ENCODE results near the gene DMRT2. TPM values are rescaled to one million over a fixed set of nuclear protein-coding genes. Genes with fewer than 3 reads are reported as not detected.

The DMRT2 gene
- total RNA-seq, 1 experiment from 2014 or later: not detected

DNA sequence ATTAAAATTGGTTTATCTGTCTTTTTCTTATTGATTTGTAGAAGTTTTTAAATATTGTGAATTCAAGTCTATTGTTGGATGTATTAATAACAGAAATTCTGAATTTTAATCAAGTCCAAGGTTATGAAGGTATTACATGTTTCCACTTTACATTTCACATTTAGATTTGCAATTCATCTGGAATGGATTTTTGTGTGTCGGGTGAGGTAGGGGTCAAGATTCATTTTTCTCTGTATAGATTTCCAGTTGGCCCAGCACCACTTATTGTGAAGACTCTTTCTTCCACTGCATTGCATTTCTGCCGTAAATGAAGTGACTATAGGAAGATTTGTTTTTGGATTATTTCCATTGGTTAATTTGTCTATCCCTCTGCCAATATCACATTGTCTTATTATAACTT lies 35.5 kb upstream of the DMRT2 start:
- intact Hi-C loops (cut with micrococcal nuclease; ENCODE audit: unreplicated experiment): loop anchor here (10.0 kb wide), 1 partner anchor 590 kb away; no protein-coding TSS in a partner anchor
- H3K9me3 ChIP-seq (ENCODE audit: insufficient read depth, low read depth): no peaks in the 10 kb centered on the region
- DNase-seq: no peak
- H3K4me1 ChIP-seq (replicated peaks; ENCODE audit: insufficient read depth): no peaks in the 10 kb centered on the region
- no peak overlapping the region for H3K4me3 ChIP-seq
- H3K79me2 ChIP-seq (ENCODE audit: low read depth): no peaks in the 10 kb centered on the region
- no peak overlapping the region for H2AFZ ChIP-seq
- H3F3A ChIP-seq (ENCODE audit: insufficient read depth, low read depth): no peaks in the 10 kb centered on the region
- no peaks in the 10 kb centered on the region for H3K9me2 ChIP-seq (ENCODE audit: insufficient read depth)
- CTCF ChIA-PET: no interaction called here
- BruUV-seq (replicated peaks): no TSS peak
- no peak overlapping the region for H3K27ac ChIP-seq
- POLR2A ChIA-PET (ENCODE audit: unreplicated experiment): no interaction called here
- H3K4me2 ChIP-seq: no peak overlapping the region
- no peak for TF ChIP-seq EZH2 (IDR thresholded peaks at IDR 0.05; ENCODE audit: low read depth)
- TF ChIP-seq, protein P1, sequence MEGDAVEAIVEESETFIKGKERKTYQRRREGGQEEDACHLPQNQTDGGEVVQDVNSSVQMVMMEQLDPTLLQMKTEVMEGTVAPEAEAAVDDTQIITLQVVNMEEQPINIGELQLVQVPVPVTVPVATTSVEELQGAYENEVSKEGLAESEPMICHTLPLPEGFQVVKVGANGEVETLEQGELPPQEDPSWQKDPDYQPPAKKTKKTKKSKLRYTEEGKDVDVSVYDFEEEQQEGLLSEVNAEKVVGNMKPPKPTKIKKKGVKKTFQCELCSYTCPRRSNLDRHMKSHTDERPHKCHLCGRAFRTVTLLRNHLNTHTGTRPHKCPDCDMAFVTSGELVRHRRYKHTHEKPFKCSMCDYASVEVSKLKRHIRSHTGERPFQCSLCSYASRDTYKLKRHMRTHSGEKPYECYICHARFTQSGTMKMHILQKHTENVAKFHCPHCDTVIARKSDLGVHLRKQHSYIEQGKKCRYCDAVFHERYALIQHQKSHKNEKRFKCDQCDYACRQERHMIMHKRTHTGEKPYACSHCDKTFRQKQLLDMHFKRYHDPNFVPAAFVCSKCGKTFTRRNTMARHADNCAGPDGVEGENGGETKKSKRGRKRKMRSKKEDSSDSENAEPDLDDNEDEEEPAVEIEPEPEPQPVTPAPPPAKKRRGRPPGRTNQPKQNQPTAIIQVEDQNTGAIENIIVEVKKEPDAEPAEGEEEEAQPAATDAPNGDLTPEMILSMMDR (conservative IDR thresholded peaks at IDR 0.05): no peak
- H3K27me3 ChIP-seq (ENCODE audit: insufficient read depth, low read depth): peaks cover 12% of the 10 kb centered on the region; the same call in 1 of the 2 replicates
- H3K36me3 ChIP-seq (ENCODE audit: low read depth): no peaks in the 10 kb centered on the region
- H4K20me1 ChIP-seq (ENCODE audit: insufficient read depth): no peaks in the 10 kb centered on the region

DNA sequence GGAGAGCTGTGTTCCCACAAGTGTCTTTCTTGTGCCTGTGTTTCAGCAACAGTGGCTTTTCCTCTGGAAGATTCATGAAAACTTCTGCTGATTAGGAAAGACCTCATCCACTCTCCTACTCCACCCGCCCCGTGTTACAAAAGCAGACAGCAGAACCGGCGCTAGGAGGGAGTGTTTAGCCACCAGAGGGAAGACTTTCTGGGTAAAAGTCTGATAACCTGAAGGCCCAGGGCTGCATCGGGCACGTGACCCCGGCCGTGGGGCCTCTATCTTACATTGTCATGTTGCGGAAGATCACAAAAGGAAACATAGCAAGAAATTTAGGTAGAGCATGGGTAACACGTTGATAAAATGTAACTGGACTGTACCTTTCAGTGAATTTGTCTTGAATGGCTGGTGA lies 32.0 kb upstream of the DMRT2 start:
- ChIA-PET POLR2A (ENCODE audit: unreplicated experiment) (no interaction called here), CTCF (no interaction called here)
- Histone ChIP-seq H3K9me3 (ENCODE audit: insufficient read depth, low read depth) (no peaks in the 10 kb centered on the region), H3K27me3 (ENCODE audit: insufficient read depth, low read depth) (peaks cover 12% of the 10 kb centered on the region; the same call in 1 of the 2 replicates), H3K4me1 (replicated peaks; ENCODE audit: insufficient read depth) (no peaks in the 10 kb centered on the region), H3K4me2 (no peak overlapping the region), H3K27ac (no peak overlapping the region), H3K4me3 (no peak overlapping the region), H4K20me1 (ENCODE audit: insufficient read depth) (no peaks in the 10 kb centered on the region), H3K79me2 (ENCODE audit: low read depth) (no peaks in the 10 kb centered on the region), H3K9me2 (ENCODE audit: insufficient read depth) (no peaks in the 10 kb centered on the region), H3K36me3 (ENCODE audit: low read depth) (no peaks in the 10 kb centered on the region), H3F3A (ENCODE audit: insufficient read depth, low read depth) (no peaks in the 10 kb centered on the region), H2AFZ (no peak overlapping the region)
- intact Hi-C loops (cut with micrococcal nuclease; ENCODE audit: unreplicated experiment): loop anchor here (10.0 kb wide), 1 partner anchor 587 kb away; no protein-coding TSS in a partner anchor
- no TSS peak for BruUV-seq (replicated peaks)
- DNase-seq: no peak
- TF ChIP-seq EZH2 (IDR thresholded peaks at IDR 0.05; ENCODE audit: low read depth): no peak
- TF ChIP-seq, protein P1 (conservative IDR thresholded peaks at IDR 0.05): peak; percentile 30; the same call in 1 of the 2 replicates

DNA sequence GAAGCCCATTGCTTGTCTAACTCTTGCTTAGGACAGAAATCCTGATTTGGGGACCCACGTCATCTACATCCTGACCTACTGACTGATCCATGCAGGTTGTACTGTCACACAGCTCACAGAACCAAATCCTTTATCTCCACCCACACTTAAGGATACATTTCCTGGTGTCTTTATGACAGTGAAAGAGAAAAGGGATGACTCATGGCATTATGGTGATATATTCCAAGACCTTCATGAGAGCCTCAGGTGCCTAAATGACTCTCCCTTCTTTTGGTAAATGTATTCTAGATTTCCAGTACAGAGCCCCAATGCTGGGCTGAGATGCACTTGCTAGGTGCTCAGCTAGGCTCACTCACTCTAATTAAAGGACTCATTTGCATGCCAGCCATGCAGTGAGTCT lies 26.0 kb upstream of the DMRT2 start:
- Histone ChIP-seq H3K36me3 (ENCODE audit: low read depth) (no peaks in the 10 kb centered on the region), H2AFZ (no peak overlapping the region), H4K20me1 (ENCODE audit: insufficient read depth) (no peaks in the 10 kb centered on the region), H3K79me2 (ENCODE audit: low read depth) (no peaks in the 10 kb centered on the region), H3K27ac (no peak overlapping the region), H3K9me3 (ENCODE audit: insufficient read depth, low read depth) (no peaks in the 10 kb centered on the region), H3K4me1 (replicated peaks; ENCODE audit: insufficient read depth) (no peaks in the 10 kb centered on the region), H3F3A (ENCODE audit: insufficient read depth, low read depth) (no peaks in the 10 kb centered on the region), H3K27me3 (ENCODE audit: insufficient read depth, low read depth) (peaks cover 14% of the 10 kb centered on the region; the same call in 1 of the 2 replicates), H3K4me3 (no peak overlapping the region), H3K9me2 (ENCODE audit: insufficient read depth) (no peaks in the 10 kb centered on the region), H3K4me2 (no peak overlapping the region)
- no TSS peak for BruUV-seq (replicated peaks)
- ChIA-PET CTCF (no interaction called here), POLR2A (ENCODE audit: unreplicated experiment) (no interaction called here)
- intact Hi-C loops (cut with micrococcal nuclease; ENCODE audit: unreplicated experiment): no loop called here
- TF ChIP-seq, protein P1 (conservative IDR thresholded peaks at IDR 0.05): no peak
- no peak for TF ChIP-seq EZH2 (IDR thresholded peaks at IDR 0.05; ENCODE audit: low read depth)
- DNase-seq: no peak
